ENCODE results near the gene HIGD1B. TPM values are rescaled to one million over a fixed set of nuclear protein-coding genes. Genes with fewer than 3 reads are reported as not detected.

The HIGD1B gene
- total RNA-seq, 4 donors from 2014 or later: not detected

- 0% methylated on average over 20 of the region's 54 CpGs for WGBS
- TF ChIP-seq EP300 (IDR thresholded peaks at IDR 0.05): no peak
- TF ChIP-seq POLR2A (IDR thresholded peaks at IDR 0.05): peak in 1 of 2 donors; percentile 57
- TF ChIP-seq POLR2AphosphoS5 (IDR thresholded peaks at IDR 0.05): peak in 2 of 3 donors; percentile 93 to 97
- no peak for TF ChIP-seq CTCF (IDR thresholded peaks at IDR 0.05)
- Histone ChIP-seq H3K4me3 (peak within 1 kb of the TSS; percentile 70), H3K9me3 (no peaks in the 10 kb centered on the region), H3K36me3 (peaks cover 2% of the 10 kb centered on the region), H3K4me1 (peaks cover 33% of the 10 kb centered on the region), H3K27ac (peak within 1 kb of the TSS; percentile 95), H3K27me3 (no peaks in the 10 kb centered on the region)
- DNase-seq (ENCODE audit: low spot score in 2 of 2): peak; percentile 95 to 96
Observed at GRCh38 chr17:44899074-44899782, 51.5 kb downstream of the HIGD1B start, which contains the start of gene EFTUD2. TSS of gene EFTUD2 (minus strand) at chr17:44899445. CDS start at chr17:44894521, 4,924 bp downstream.

Other genes starting within 250 kb of the HIGD1B start
- not detected for gene MEIOC, start 191.4 kb upstream of the HIGD1B start, total RNA-seq
- 10 to 100 TPM; 11.2 to 13.3 (median 12.2) TPM for gene CCDC43, start 158.1 kb upstream of the HIGD1B start, total RNA-seq
- 1 to 10 TPM; 3.5 to 8.9 (median 3.7) TPM for gene DBF4B, start 139.2 kb upstream of the HIGD1B start, total RNA-seq
- gene ADAM11, start 88.9 kb upstream of the HIGD1B start, total RNA-seq: 1 to 10 TPM in 3 of 4 donors, under 1 TPM in 1; 0.98 to 1.5 (median 1.1) TPM
- 1 to 10 TPM; 1.1 to 7.8 (median 1.9) TPM for gene GJC1, start 17.6 kb upstream of the HIGD1B start, total RNA-seq
- 100 to 1,000 TPM in 2 of 4 donors, 10 to 100 TPM in 2; 46.6 to 114 (median 94.7) TPM for gene EFTUD2, start 51.6 kb downstream of the HIGD1B start, total RNA-seq
- 1 to 10 TPM in 1 of 4 donors, under 1 TPM in 1, not detected in 2; 0.72 to 5.9 TPM for gene GFAP, start 67.6 kb downstream of the HIGD1B start, total RNA-seq
- gene KIF18B, start 99.9 kb downstream of the HIGD1B start, total RNA-seq: 1 to 10 TPM; 2.0 to 4.0 (median 2.8) TPM
- gene C1QL1, start 120.4 kb downstream of the HIGD1B start, total RNA-seq: not detected
- 10 to 100 TPM; 49.1 to 68.5 (median 60.9) TPM for gene DCAKD, start 203.7 kb downstream of the HIGD1B start, total RNA-seq
- gene NMT1, start 213.4 kb downstream of the HIGD1B start, total RNA-seq: 10 to 100 TPM; 53.2 to 73.3 (median 65.9) TPM

All from suprapubic skin (tissue), 4 donors.